ENCODE data around the gene RASSF3.

DNA sequence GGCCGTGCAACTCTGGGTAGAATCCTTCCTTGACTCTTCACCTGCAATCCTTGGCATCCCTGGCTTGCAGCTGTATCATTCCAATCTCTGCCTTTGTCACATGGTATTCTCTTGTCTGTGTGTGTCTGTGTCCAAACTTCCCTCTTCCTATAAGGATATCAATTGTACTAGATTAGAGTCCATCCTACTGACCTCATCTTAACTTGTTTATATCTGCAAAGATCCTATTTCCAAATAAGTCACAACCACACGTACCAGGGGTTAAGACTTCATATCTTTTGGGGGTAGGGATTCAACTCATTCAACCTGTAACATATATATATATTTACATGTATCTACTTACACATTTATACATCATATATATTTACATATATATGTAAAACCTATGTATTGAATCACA lies 29.6 kb upstream of the RASSF3 start:
- TF ChIP-seq EP300 (IDR thresholded peaks at IDR 0.05) (no peak), POLR2A (IDR thresholded peaks at IDR 0.05) (no peak)
- TF ChIP-seq, protein P1, sequence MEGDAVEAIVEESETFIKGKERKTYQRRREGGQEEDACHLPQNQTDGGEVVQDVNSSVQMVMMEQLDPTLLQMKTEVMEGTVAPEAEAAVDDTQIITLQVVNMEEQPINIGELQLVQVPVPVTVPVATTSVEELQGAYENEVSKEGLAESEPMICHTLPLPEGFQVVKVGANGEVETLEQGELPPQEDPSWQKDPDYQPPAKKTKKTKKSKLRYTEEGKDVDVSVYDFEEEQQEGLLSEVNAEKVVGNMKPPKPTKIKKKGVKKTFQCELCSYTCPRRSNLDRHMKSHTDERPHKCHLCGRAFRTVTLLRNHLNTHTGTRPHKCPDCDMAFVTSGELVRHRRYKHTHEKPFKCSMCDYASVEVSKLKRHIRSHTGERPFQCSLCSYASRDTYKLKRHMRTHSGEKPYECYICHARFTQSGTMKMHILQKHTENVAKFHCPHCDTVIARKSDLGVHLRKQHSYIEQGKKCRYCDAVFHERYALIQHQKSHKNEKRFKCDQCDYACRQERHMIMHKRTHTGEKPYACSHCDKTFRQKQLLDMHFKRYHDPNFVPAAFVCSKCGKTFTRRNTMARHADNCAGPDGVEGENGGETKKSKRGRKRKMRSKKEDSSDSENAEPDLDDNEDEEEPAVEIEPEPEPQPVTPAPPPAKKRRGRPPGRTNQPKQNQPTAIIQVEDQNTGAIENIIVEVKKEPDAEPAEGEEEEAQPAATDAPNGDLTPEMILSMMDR (IDR thresholded peaks at IDR 0.05): no peak

All from gastroesophageal sphincter (tissue), 3 donors.